ENCODE results near the gene GAS7.
A peak's percentile ranks its signal among the peaks of the same experiment; 100 is the strongest.

GAS7 gene

GRCh38 chr17:10171581-10171981, 26.8 kb downstream of the GAS7 start:
- no peak for DNase-seq (ENCODE audit: low spot score)

GRCh38 chr17:10171122-10171571, 27.3 kb downstream of the GAS7 start:
- no peak for DNase-seq (ENCODE audit: low spot score)

- no peak for DNase-seq (ENCODE audit: low spot score)
Measured at GRCh38 chr17:10170233-10170632, 28.2 kb downstream of the GAS7 start.

- DNase-seq (ENCODE audit: low spot score), result no peak
Measured at GRCh38 chr17:10169290-10169689, 29.1 kb downstream of the GAS7 start.

GRCh38 chr17:10166176-10166935, 32.0 kb downstream of the GAS7 start:
- no peak for DNase-seq (ENCODE audit: low spot score)

- DNase-seq (ENCODE audit: low spot score), result no peak
Measured at GRCh38 chr17:10162096-10162495, 36.3 kb downstream of the GAS7 start.

GRCh38 chr17:10161386-10161785, 37.0 kb downstream of the GAS7 start:
- DNase-seq (ENCODE audit: low spot score), result no peak

- DNase-seq (ENCODE audit: low spot score), result no peak
Measured at GRCh38 chr17:10156948-10157607, 41.3 kb downstream of the GAS7 start.

- DNase-seq (ENCODE audit: low spot score), result no peak
Measured at GRCh38 chr17:10156599-10156947, 41.8 kb downstream of the GAS7 start.

- no peak for DNase-seq (ENCODE audit: low spot score)
Measured at GRCh38 chr17:10156077-10156435, 42.4 kb downstream of the GAS7 start.

GRCh38 chr17:10155371-10156076, 42.9 kb downstream of the GAS7 start:
- no peak for DNase-seq (ENCODE audit: low spot score)

- DNase-seq (ENCODE audit: low spot score), result no peak
Measured at GRCh38 chr17:10151667-10152496, 46.5 kb downstream of the GAS7 start.

GRCh38 chr17:10149573-10150399, 48.6 kb downstream of the GAS7 start:
- DNase-seq (ENCODE audit: low spot score), result peak; percentile 84

- no peak for DNase-seq (ENCODE audit: low spot score)
Measured at GRCh38 chr17:10147761-10148415, 50.5 kb downstream of the GAS7 start.

GRCh38 chr17:10147040-10147439, 51.4 kb downstream of the GAS7 start:
- no peak for DNase-seq (ENCODE audit: low spot score)

GRCh38 chr17:10144982-10145381, 53.4 kb downstream of the GAS7 start:
- DNase-seq (ENCODE audit: low spot score), result no peak

- no peak for DNase-seq (ENCODE audit: low spot score)
Measured at GRCh38 chr17:10144456-10144855, 54.0 kb downstream of the GAS7 start.

- DNase-seq (ENCODE audit: low spot score), result no peak
Measured at GRCh38 chr17:10141436-10141835, 57.0 kb downstream of the GAS7 start.

GRCh38 chr17:10139577-10139976, 58.8 kb downstream of the GAS7 start:
- DNase-seq (ENCODE audit: low spot score), result no peak

GRCh38 chr17:10136258-10136981, 62.0 kb downstream of the GAS7 start:
- no peak for DNase-seq (ENCODE audit: low spot score)
